GM12864 (cell line): ENCODE results near the gene DDX39A.

Experiments used
- DNase-seq: peaks from one replicate; pipeline ENCODE4 v3.0.0-alpha.2; 2011; ENCODE audit warnings: low read depth
- H3K4me3 ChIP-seq: 2 replicates; pipeline ENCODE4 v1.5.1; 2011; ENCODE audit warnings: mild to moderate bottlenecking, low read depth, low read length, control low read depth
- TF ChIP-seq, protein P1 (sequence below): IDR thresholded peaks from 2 replicates; pipeline ENCODE4 v1.5.1; 2011; ENCODE audit warnings: low read depth, mild to moderate bottlenecking, moderate library complexity, low read length, control low read depth, inconsistent platforms; ENCODE audit errors: missing control alignments

The DDX39A gene

DNA sequence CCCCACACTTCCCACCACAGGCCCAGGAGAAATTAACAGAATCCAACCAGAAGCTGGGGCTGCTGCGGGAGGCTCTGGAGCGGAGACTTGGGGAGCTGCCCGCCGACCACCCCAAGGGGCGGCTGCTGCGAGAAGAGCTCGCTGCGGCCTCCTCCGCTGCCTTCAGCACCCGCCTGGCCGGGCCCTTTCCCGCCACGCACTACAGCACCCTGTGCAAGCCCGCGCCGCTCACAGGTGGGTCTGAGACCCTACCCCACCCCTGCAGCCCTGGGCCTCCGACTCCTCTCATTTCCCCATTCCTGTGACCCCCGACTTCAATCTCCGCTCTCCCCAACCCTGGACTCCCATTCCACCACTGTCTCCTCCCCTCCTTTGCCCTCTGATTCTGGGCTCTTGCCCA, 31.7 kb upstream of the DDX39A start:
- no peak overlapping the region for H3K4me3 ChIP-seq
- no peak for DNase-seq
- TF ChIP-seq, protein P1, sequence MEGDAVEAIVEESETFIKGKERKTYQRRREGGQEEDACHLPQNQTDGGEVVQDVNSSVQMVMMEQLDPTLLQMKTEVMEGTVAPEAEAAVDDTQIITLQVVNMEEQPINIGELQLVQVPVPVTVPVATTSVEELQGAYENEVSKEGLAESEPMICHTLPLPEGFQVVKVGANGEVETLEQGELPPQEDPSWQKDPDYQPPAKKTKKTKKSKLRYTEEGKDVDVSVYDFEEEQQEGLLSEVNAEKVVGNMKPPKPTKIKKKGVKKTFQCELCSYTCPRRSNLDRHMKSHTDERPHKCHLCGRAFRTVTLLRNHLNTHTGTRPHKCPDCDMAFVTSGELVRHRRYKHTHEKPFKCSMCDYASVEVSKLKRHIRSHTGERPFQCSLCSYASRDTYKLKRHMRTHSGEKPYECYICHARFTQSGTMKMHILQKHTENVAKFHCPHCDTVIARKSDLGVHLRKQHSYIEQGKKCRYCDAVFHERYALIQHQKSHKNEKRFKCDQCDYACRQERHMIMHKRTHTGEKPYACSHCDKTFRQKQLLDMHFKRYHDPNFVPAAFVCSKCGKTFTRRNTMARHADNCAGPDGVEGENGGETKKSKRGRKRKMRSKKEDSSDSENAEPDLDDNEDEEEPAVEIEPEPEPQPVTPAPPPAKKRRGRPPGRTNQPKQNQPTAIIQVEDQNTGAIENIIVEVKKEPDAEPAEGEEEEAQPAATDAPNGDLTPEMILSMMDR, result no peak

DNA sequence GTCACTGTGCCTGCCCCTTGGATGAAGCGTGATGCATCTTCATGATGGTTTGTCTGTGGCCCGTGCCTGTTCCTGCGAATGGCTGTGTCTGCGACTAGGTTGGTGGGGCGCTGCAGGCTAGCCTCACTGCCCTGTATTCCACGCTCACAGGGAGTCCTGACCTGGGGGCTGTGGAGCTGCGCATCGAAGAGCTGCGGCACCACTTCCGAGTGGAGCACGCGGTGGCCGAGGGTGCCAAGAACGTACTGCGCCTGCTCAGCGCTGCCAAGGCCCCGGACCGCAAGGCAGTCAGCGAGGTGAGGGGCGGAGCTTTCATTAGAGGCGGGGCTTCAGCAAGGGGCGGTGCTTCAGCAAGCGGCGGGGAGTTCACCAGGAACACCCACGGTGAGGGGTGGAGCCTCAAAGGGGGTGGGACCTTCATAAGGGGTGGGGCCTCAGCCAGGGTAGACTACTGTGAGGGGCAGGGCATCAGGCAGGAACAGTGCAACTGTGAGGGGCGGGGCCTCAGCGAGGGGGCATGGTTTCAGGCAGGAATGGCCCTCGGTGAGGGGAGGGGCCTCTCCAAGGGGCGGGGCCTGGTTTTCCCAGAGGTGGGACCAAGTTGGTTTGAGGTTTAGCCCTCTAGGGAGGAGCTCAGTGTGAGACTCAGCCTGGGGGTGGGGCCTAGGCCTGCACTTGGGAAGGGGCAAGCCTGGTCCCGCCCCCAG, 31.2 kb upstream of the DDX39A start:
- TF ChIP-seq, protein P1, result no peak

DNA sequence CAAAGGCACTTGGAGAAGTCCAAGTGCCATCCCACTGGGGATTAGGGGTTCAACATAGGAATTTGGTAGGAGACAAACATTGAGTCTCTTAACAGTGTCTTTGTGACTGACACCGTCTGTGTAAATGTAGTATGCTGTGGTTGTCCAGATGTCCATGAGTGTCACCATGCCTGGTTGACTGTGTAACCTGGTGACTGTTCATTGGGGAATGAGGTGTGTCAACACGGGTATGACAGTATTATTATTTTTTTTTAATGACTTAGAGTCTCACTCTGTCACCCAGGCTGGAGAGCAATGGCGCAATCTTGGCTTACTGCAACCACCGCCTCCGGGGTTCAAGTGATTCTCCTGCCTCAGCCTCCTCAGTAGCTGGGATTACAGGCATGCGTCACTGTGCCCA, 30.2 kb upstream of the DDX39A start:
- DNase-seq, result no peak
- no peak overlapping the region for H3K4me3 ChIP-seq
- TF ChIP-seq, protein P1, result no peak

More for the DNA sequence above, 31.2 kb upstream of the DDX39A start:
- no peak overlapping the region for H3K4me3 ChIP-seq
- no peak for DNase-seq

DNA sequence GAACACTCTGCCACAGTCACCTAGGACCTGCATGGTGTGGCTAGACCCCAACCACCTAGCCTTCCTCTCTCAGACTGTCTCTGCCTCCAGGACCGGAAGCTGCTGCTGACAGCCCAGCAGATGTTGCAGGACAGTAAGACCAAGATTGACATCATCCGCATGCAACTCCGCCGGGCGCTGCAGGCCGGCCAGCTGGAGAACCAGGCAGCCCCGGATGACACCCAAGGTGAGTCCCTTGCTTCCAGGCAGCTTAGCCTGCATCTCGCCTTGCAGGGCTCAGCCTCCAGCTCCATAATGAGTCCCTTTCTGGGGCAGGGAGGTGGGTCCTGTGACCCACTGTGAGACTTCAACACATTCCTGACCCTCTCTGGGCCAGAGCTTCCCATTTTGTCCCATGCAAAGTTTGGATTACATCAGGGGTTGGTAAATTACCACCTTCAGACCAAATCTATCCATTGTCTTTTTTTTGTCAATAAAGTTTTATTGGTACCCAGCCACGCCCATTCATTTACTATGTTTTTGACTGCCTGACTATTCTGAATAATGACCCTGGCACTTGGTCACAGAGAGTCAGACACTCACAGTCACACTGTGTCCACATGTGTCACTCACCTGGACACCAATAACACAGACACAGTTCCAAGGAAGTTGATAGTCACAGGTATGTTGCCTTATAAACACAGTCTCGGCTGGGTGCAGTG, 27.3 kb upstream of the DDX39A start:
- no peak for DNase-seq
- no peak overlapping the region for H3K4me3 ChIP-seq
- TF ChIP-seq, protein P1, result no peak

DNA sequence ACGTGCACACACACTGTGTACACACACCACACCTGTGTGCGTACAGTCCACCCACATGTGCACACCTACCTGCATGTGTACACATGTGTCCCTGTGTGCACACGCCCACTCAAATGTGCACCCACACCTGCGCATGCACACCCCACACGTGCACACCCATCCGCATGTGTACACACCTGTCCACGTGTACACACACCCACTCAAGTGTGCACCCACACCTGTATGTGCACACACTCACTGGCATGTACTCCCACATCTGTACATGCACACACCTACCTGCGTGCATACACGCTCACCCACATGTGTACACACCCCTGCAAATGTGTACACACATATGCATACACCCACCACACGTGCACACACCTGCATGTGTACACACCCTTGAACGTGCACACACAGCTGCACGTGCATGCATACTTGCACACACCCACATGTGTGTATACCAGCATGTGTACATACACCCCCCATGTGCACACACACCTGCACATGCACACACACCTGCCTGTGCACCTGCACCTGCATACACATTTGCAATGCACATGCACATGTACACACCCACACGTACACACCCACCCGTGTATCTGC, 24.6 kb upstream of the DDX39A start:
- no peak overlapping the region for H3K4me3 ChIP-seq
- TF ChIP-seq, protein P1, result no peak

DNA sequence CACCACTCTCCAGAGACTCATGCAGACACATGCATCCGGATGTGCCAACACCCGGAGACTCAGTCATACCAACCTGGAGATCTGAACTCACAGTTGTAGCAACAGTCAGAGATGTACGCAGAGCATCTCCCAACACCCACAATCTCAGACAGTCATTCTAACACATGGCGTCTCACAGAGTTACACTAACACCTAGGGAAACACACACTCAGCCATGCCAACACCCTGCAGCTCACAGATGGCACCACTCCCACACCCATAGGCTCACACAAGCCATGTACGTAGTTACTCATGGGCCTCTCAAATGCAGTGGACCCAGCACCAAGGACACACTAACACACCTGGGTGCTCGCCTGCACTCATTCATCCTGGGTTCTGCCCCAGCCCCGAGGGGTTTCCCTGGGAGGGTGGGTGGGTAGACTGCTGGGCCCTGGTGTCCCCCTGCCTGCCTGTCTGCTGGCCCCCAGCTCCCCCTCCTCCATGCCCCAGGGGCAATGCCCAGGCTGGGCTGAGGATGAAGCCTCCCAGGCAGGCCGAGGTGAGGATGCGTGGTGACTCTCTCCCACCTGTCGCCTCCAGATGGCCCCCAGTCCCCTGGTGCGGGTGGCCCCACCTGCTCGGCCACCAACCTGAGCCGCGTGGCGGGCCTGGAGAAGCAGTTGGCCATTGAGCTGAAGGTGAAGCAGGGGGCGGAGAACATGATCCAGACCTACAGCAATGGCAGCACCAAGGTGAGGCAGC, 23.9 kb upstream of the DDX39A start:
- DNase-seq, result no peak
- TF ChIP-seq, protein P1, result no peak
- H3K4me3 ChIP-seq, result no peak overlapping the region

More for the DNA sequence above, 24.6 kb upstream of the DDX39A start:
- DNase-seq, result no peak
